ENCODE measurements around the gene RHBDL1.

Gene RHBDL1

DNA sequence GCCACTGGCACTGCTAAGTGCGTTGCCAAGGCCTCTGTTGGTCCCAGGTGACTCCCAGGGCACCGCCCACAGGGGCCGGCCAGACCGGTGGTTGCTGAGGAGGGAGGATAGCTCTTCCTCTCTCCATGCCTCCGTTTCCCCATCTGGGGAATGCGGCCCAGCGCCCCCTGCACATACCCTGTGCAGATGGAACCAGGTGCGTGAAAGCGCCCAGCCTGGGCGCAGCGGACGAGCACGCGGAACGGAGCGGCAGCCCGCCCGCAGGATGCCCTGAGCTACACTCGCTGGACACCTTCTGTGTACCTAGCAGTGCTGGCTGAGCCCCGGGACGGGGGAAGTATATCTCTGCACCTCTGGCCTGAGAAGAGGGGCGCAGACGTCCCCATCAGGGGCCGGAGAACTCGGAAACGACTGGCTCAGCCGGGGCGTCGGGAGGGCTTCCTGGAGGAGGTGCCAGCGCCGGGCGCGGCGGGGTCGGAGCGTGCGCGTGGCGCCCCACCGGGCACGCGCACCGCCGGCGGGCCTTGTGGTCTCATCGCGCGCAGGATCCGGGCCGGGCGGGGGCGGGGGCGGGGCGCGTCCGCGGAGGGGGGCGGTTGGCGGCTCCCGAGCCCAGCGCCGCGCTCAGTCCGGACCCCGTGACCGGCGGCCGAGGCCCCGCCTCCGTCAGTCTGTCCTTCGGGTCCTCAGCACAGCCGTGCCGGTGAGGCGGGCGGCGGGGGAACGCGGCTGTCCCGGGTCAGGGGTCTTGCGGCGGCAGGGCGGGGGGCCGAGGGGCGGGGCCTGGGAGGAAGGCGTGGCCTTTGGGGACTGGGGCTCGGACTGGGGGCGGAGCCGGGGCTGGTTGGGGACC is 51.2 kb downstream of the RHBDL1 start, which contains the start of the genes CCDC78 and HAGHL:
Gene CCDC78, minus strand, starts transcription at position 6 of the 853 bp plus-strand sequence. CDS start 76 bp downstream, outside the sequence.
Gene HAGHL, plus strand, starts transcription at position 669 of the 853 bp plus-strand sequence. CDS start 404 bp downstream, outside the sequence.
- H3K27me3 Mint-ChIP-seq (ENCODE audit: low read depth): peaks cover 13% of the 10 kb centered on the region
- H3K9me3 Mint-ChIP-seq: no peaks in the 10 kb centered on the region
- peak within 1 kb of the TSS; percentile 22 to 75 (median 47) for H3K4me3 Mint-ChIP-seq
- TF ChIP-seq, protein P1, sequence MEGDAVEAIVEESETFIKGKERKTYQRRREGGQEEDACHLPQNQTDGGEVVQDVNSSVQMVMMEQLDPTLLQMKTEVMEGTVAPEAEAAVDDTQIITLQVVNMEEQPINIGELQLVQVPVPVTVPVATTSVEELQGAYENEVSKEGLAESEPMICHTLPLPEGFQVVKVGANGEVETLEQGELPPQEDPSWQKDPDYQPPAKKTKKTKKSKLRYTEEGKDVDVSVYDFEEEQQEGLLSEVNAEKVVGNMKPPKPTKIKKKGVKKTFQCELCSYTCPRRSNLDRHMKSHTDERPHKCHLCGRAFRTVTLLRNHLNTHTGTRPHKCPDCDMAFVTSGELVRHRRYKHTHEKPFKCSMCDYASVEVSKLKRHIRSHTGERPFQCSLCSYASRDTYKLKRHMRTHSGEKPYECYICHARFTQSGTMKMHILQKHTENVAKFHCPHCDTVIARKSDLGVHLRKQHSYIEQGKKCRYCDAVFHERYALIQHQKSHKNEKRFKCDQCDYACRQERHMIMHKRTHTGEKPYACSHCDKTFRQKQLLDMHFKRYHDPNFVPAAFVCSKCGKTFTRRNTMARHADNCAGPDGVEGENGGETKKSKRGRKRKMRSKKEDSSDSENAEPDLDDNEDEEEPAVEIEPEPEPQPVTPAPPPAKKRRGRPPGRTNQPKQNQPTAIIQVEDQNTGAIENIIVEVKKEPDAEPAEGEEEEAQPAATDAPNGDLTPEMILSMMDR (IDR thresholded peaks at IDR 0.05; ENCODE audit: unreplicated experiment in 3 of 3): no peak
- no peaks in the 10 kb centered on the region for H3K4me1 Mint-ChIP-seq
- H3K27ac Mint-ChIP-seq: no peak within 1 kb of the TSS
- H3K36me3 Mint-ChIP-seq (ENCODE audit: low read depth): no peaks in the 10 kb centered on the region

DNA sequence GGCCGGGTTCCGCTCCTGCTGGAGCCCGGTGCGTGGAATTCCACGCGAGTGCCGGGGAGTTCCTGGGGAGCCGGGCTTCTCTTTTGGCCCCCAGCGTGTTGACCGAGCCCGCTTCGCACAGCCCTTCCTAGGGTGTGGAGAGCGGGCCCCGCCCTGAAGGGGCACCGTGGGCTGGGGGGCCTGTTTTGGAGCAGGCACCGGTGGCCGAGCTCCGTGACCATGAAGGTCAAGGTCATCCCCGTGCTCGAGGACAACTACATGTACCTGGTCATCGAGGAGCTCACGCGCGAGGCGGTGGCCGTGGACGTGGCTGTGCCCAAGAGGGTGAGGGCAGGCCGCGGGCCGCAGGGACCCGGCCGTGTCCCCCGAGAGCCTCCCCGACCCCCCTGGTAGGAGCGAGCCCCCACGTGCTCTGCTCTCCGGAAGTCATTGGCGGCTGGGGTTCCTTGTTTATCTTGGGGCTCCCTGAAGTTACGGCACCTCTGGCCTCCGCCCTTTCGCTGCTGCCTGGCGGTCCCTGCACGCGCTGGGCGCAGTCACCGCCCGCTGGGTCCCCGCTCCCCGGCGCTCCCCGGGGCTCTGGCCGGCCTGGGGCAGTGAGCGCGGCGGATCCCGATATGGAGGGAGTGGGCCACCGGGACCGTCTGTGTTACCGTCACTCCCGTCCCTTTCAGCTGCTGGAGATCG is 52.0 kb downstream of the RHBDL1 start:
- Mint-ChIP-seq H3K9me3 (no peaks in the 10 kb centered on the region), H3K36me3 (ENCODE audit: low read depth) (peaks cover 3% of the 10 kb centered on the region), H3K4me3 (peak overlapping the region in 1 of 3 experiments; percentile 35), H3K27ac (no peak overlapping the region), H3K27me3 (ENCODE audit: low read depth) (peaks cover 13% of the 10 kb centered on the region), H3K4me1 (no peaks in the 10 kb centered on the region)
- TF ChIP-seq, protein P1 (IDR thresholded peaks at IDR 0.05; ENCODE audit: unreplicated experiment in 3 of 3): no peak

Measured in nephron (organoid).